ENCODE measurements around the gene DGKZ.

GRCh38 chr11:46357483-46357936 lies 10.2 kb downstream of the DGKZ start:
- TF ChIP-seq GATA2 (IDR thresholded peaks at IDR 0.05; ENCODE audit: low read depth, low read length) = no peak
- TF ChIP-seq GATA3 (IDR thresholded peaks at IDR 0.05; ENCODE audit: low read depth, low read length) = no peak

All from SH-SY5Y (cell line).